Panc1 (cell line): ENCODE measurements around the gene LPA.

Experiments
- CTCF ChIP-seq: fragments of 450-650 bp; IDR thresholded peaks from 2 replicates; pipeline ENCODE4 v1.5.1; 2017; ENCODE audit warnings: mild to moderate bottlenecking
- POLR2AphosphoS5 ChIP-seq: IDR thresholded peaks from 2 replicates; pipeline ENCODE4 v1.6.1; 2012; ENCODE audit warnings: mild to moderate bottlenecking, low read depth, low read length, moderate library complexity
- REST ChIP-seq, 2 experiments: IDR thresholded peaks; 2 replicates each; pipeline ENCODE4 v1.6.1; 2011 to 2012; ENCODE audit warnings: low read depth in 2 of 2, control low read depth in 1 of 2, low read length in 1 of 2, mild to moderate bottlenecking in 1 of 2, moderate library complexity in 1 of 2; ENCODE audit not compliant: insufficient read depth in 1 of 2
- SIN3A ChIP-seq: IDR thresholded peaks from 2 replicates; pipeline ENCODE4 v1.6.1; 2012; ENCODE audit warnings: low read depth, mild to moderate bottlenecking, low read length, moderate library complexity, borderline replicate concordance; ENCODE audit not compliant: insufficient read depth

GRCh38 chr6:160544802-160545201, 119.3 kb downstream of the LPA start:
- TF ChIP-seq CTCF = no peak
- TF ChIP-seq REST (IDR thresholded peaks at IDR 0.05; ENCODE audit: insufficient read depth in 1 of 2, low read depth in 2 of 2, low read length in 1 of 2) = no peak
- no peak for TF ChIP-seq POLR2AphosphoS5
- no peak for TF ChIP-seq SIN3A
